ENCODE data around the gene MRPL20.
"Not testable (repeated sequence)": the region's sequence is repeated elsewhere in the genome, so short reads cannot be mapped to it uniquely, and the experiment has no call there.

The MRPL20 gene

GRCh38 chr1:1406821-1407635 is at the start of gene MRPL20:
Gene MRPL20, minus strand, starts transcription at chr1:1407293. Its CDS starts 76 bp downstream, at chr1:1407217.
- DNase-seq, result peak; percentile 96

GRCh38 chr1:1456683-1457255 is 49.7 kb upstream of the MRPL20 start:
- DNase-seq, result not testable (repeated sequence)

- not testable (repeated sequence) for DNase-seq
Observed at GRCh38 chr1:1455934-1456333, 48.8 kb upstream of the MRPL20 start.

- no peak for DNase-seq
Observed at GRCh38 chr1:1455366-1455884, 48.3 kb upstream of the MRPL20 start.

GRCh38 chr1:1454286-1455056 is 47.4 kb upstream of the MRPL20 start:
- not testable (repeated sequence) for DNase-seq

GRCh38 chr1:1452882-1453281 is 45.8 kb upstream of the MRPL20 start:
- no peak for DNase-seq

- not testable (repeated sequence) for DNase-seq
Observed at GRCh38 chr1:1452365-1452739, 45.3 kb upstream of the MRPL20 start.

GRCh38 chr1:1451696-1452364 is 44.7 kb upstream of the MRPL20 start:
- no peak for DNase-seq

GRCh38 chr1:1450616-1451015 is 43.5 kb upstream of the MRPL20 start:
- not testable (repeated sequence) for DNase-seq

- no peak for DNase-seq
Observed at GRCh38 chr1:1449099-1449739, 42.1 kb upstream of the MRPL20 start, which contains the start of gene ATAD3C. Gene ATAD3C, plus strand, starts transcription at chr1:1449689. Its CDS starts 995 bp downstream, at chr1:1450684.

- DNase-seq, result not testable (repeated sequence)
Observed at GRCh38 chr1:1446631-1447030, 39.5 kb upstream of the MRPL20 start.

GRCh38 chr1:1442069-1442770 is 35.1 kb upstream of the MRPL20 start:
- no peak for DNase-seq

GRCh38 chr1:1441002-1441888 is 34.2 kb upstream of the MRPL20 start:
- peak; percentile 55 for DNase-seq

- no peak for DNase-seq
Observed at GRCh38 chr1:1440262-1441001, 33.3 kb upstream of the MRPL20 start.

- DNase-seq, result no peak
Observed at GRCh38 chr1:1439546-1440261, 32.6 kb upstream of the MRPL20 start.

- no peak for DNase-seq
Observed at GRCh38 chr1:1438531-1439381, 31.7 kb upstream of the MRPL20 start.

- no peak for DNase-seq
Observed at GRCh38 chr1:1437904-1438376, 30.8 kb upstream of the MRPL20 start.

All from activated CD4-positive, alpha-beta T cell treated with anti-CD3 and anti-CD28 coated beads, Interleukin-2, amount 50 U/mL, for 1 hour (primary cell).